Measurements from ENCODE around the gene GDPD3. TPM values are rescaled to one million over a fixed set of nuclear protein-coding genes. Genes with fewer than 3 reads are reported as not detected.

The GDPD3 gene
- total and polyA plus RNA-seq, 12 donors, result 0.78 to 17.6 (median 2.8) TPM; not detected in 1

DNA sequence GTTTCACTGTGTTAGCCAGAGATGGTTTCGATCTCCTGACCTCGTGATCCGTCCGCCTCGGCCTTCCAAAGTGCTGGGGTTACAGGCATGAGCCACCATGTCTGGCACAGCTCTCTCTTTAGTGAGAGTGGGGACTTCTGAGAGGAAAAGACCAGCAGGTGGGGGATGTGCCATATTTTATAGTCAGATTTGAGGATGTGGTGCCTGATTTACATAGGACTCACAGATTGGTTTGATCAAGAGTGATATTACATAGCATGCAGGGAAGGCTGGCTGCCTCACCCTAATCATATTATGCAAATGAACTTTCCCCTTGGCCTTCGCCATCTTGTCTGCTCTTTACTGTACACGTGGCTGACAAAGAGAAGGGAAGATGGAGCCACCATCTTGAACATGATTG lies 37.8 kb upstream of the GDPD3 start:
- WGBS, 4 donors, result 85 to 90% (median 87%) methylated on average over 5 to 7 of the region's 7 CpGs
- Histone ChIP-seq H3K27me3 (no peaks in the 10 kb centered on the region), H3K27ac (no peak overlapping the region), H3K4me1 (replicated peaks in 1 of 2) (no peaks in the 10 kb centered on the region), H3K36me3 (replicated peaks in 1 of 2) (no peaks in the 10 kb centered on the region), H3K4me3 (no peak overlapping the region), H3K9me3 (replicated peaks in 1 of 3) (no peaks in the 10 kb centered on the region)
- TF ChIP-seq POLR2A (IDR thresholded peaks at IDR 0.05), result no peak
- TF ChIP-seq, protein P1, sequence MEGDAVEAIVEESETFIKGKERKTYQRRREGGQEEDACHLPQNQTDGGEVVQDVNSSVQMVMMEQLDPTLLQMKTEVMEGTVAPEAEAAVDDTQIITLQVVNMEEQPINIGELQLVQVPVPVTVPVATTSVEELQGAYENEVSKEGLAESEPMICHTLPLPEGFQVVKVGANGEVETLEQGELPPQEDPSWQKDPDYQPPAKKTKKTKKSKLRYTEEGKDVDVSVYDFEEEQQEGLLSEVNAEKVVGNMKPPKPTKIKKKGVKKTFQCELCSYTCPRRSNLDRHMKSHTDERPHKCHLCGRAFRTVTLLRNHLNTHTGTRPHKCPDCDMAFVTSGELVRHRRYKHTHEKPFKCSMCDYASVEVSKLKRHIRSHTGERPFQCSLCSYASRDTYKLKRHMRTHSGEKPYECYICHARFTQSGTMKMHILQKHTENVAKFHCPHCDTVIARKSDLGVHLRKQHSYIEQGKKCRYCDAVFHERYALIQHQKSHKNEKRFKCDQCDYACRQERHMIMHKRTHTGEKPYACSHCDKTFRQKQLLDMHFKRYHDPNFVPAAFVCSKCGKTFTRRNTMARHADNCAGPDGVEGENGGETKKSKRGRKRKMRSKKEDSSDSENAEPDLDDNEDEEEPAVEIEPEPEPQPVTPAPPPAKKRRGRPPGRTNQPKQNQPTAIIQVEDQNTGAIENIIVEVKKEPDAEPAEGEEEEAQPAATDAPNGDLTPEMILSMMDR (IDR thresholded peaks at IDR 0.05), result no peak
- DNase-seq, result no peak
- intact Hi-C loops (cut with DNase I), result no loop called here

GRCh38 chr16:30149250-30149930 lies 36.1 kb upstream of the GDPD3 start:
- no peaks in the 10 kb centered on the region for H3K9me3 ChIP-seq (replicated peaks in 1 of 3)
- no peak overlapping the region for H3K27ac ChIP-seq
- no peak for DNase-seq
- no peaks in the 10 kb centered on the region for H3K4me1 ChIP-seq (replicated peaks in 1 of 2)
- intact Hi-C loops (cut with DNase I), result no loop called here
- 57 to 83% (median 74%) methylated on average over 5 of the region's 5 CpGs for WGBS, 4 donors
- H3K4me3 ChIP-seq, result no peak overlapping the region
- H3K36me3 ChIP-seq (replicated peaks in 1 of 2), result no peaks in the 10 kb centered on the region
- TF ChIP-seq, protein P1 (IDR thresholded peaks at IDR 0.05), result no peak
- TF ChIP-seq POLR2A (IDR thresholded peaks at IDR 0.05), result no peak
- H3K27me3 ChIP-seq, result no peaks in the 10 kb centered on the region

GRCh38 chr16:30147843-30148510 lies 34.6 kb upstream of the GDPD3 start:
- no peak overlapping the region for H3K27ac ChIP-seq
- H3K27me3 ChIP-seq, result no peaks in the 10 kb centered on the region
- no peaks in the 10 kb centered on the region for H3K4me1 ChIP-seq (replicated peaks in 1 of 2)
- H3K36me3 ChIP-seq (replicated peaks in 1 of 2), result no peaks in the 10 kb centered on the region
- intact Hi-C loops (cut with DNase I), result no loop called here
- H3K9me3 ChIP-seq (replicated peaks in 1 of 3), result no peaks in the 10 kb centered on the region
- H3K4me3 ChIP-seq, result no peak overlapping the region
- WGBS, 4 donors, result 86 to 93% (median 89%) methylated on average over 3 of the region's 3 CpGs
- TF ChIP-seq POLR2A (IDR thresholded peaks at IDR 0.05), result no peak
- TF ChIP-seq, protein P1 (IDR thresholded peaks at IDR 0.05), result no peak
- DNase-seq, result no peak

DNA sequence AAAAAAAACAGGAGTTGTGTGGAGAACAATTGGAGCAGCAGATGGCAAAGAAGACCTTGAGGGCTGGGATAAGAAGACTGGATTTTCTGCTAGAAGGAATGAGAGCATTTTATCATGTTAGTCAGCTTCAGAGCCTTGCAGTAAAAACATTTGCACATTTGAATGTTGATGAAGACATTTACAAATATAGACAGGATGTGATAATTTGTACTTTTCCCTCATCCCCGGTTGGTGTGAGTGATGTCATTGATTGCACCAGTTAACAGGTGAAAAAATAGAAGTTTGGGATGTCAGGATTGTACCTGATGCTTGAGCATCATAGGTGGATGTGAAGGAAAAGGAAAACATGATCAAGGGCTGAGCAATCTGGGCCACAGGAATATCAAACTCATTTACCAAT lies 32.3 kb upstream of the GDPD3 start:
- no peaks in the 10 kb centered on the region for H3K36me3 ChIP-seq (replicated peaks in 1 of 2)
- WGBS, 4 donors, result 53 to 59% (median 54%) methylated on average over 1 of the region's 1 CpG
- no peaks in the 10 kb centered on the region for H3K9me3 ChIP-seq (replicated peaks in 1 of 3)
- H3K27me3 ChIP-seq, result no peaks in the 10 kb centered on the region
- H3K27ac ChIP-seq, result no peak overlapping the region
- H3K4me3 ChIP-seq, result no peak overlapping the region
- DNase-seq, result no peak
- no peaks in the 10 kb centered on the region for H3K4me1 ChIP-seq (replicated peaks in 1 of 2)
- TF ChIP-seq, protein P1 (IDR thresholded peaks at IDR 0.05), result no peak
- TF ChIP-seq POLR2A (IDR thresholded peaks at IDR 0.05), result no peak
- intact Hi-C loops (cut with DNase I), result no loop called here

Data from adrenal gland (tissue), 12 donors.